HUDEP-2 (cell line): ENCODE measurements around the gene CA4.
"Not testable (repeated sequence)": the region's sequence is repeated elsewhere in the genome, so short reads cannot be mapped to it uniquely, and the experiment has no call there.

Experiments used
- DNase-seq, 76 experiments: peaks; one replicate each; lab custom pipeline; 2025; ENCODE audit not compliant: unreplicated experiment in 76 of 76; lab: John Stamatoyannopoulos, UW

Gene CA4

DNA sequence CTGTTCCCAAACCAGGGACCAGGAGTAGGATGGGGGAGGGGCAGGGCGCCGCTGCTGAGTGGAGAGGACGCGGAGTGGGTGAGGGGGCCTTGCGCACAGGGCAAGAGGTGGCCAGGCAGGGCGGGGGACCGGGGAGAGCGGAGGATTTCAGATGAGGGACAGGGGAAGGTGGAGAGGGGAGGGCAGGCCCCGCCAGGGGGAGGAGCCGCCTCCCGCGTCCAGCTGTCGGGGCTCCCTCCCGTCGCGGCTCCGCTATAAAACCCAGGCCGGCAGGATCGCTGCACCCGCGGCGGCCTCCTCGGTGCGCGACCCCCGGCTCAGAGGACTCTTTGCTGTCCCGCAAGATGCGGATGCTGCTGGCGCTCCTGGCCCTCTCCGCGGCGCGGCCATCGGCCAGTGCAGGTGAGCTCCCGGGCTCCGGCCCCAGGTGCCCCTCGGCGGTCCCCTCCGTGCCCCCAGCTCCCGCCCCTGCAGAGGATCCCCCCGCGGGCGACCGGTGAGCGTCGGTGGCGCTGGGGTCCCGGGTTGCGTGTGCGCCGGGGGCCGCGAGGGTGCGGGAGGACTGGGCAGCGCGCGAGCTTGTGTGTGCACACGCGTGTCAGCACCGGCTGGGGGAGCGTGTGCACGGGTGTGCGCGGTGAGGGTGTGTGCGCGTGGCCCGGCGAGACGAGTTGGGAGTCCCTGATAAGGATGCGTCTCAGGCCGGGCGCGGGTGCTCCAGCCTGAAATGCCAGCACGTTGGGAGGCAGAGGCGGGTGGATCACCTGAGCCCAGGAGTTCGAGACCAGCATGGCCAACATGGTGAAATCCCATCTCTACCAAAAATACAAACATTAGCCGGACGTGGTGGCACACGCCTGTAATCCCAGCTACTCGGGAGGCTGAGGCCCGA lies at the start of gene CA4:
CA4 (plus strand) TSS at position 283 of the 892 bp plus-strand sequence; CDS start at position 345, 62 bp downstream.
- peak in 5 of 76 experiments; percentile 4 to 30 (median 8) for DNase-seq

DNA sequence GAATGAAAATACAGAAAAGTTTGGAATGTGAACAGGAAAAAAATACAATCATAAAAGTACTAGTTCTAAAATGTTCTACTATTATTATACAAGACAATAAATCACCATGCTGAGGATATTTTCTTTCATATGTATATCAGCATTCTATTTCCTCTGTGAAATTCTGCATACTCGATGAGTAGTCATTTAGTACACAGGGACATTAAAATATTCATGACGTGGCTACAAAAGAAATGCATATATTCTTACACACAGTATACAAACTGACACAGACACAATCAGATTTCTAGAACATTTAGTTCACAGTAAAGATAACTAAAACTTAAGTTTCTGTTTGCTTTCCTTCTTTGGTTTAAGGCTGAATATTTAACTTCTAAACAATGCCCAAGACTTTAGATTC lies 49.2 kb upstream of the CA4 start:
- DNase-seq, result not testable (repeated sequence)

DNA sequence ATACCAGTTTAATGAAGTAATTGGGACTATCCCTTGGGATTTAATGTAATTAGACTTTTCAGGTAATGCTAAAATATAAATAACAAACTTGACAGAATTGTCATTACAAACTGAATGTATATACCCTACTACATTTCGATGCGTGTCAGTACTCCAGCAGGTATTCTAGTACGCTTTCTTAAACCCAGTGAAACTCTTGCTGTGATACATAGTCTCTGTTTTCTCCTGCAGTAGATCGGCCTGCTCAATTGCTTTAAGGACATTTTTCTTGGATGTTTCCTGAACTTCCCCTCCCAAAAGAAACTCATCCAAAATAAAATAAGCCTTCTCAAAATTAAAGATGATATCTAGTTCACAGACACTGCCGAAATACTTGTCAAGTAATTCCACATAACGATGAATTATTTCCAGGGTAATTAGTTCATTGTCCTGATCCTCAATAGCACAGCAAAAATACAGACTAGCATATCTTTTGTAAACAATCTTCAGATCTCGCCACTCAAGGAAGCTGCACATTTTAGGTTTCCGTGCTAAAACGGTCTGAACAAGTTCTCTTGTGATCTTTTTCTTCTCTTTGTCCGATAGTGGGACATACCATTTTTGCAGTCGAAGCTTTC lies 47.6 kb upstream of the CA4 start:
- DNase-seq, result not testable (repeated sequence)

DNA sequence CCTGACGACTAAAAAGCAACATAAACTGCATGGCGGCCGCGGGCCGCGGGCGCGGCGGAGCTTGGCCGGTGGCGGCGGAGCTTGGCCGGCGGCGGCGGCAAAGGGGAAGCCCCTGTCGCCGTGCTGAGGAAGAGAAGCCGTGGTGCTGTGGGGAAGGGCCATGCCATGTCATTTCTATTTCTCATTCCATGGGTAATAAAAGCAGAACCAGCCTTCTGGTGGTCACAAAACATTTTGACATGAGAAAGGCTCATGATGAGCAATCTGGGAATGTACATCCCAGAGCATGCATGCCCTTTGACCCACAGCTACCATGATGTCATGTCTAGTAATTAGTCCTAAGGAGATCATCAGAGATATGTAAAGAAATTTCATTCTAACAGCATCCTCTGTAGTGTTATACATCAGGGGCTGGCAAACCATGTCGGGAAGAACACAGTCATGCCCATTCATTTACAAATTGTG lies 47.1 kb upstream of the CA4 start:
- DNase-seq, result peak in 2 of 76 experiments; percentile 1 to 10

DNA sequence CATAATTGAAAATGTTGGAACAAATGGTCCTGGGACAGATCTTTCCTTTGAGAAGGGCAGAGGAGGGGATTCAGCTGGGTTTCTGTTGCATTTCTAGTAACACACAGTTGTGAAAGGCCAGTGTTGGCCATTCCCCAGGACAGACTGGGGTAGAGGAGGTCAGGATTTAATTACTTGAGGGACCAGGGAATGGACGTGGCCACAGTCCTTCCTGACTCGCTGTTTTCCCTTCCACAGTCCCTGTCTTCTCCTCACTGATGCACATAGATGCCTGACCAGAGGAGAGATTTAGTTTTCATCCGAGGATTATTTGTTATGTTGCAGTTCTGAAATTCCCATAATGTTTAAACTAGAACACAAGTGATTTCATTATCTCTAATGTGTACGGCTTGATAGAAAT lies 45.8 kb upstream of the CA4 start:
- DNase-seq, result no peak

DNA sequence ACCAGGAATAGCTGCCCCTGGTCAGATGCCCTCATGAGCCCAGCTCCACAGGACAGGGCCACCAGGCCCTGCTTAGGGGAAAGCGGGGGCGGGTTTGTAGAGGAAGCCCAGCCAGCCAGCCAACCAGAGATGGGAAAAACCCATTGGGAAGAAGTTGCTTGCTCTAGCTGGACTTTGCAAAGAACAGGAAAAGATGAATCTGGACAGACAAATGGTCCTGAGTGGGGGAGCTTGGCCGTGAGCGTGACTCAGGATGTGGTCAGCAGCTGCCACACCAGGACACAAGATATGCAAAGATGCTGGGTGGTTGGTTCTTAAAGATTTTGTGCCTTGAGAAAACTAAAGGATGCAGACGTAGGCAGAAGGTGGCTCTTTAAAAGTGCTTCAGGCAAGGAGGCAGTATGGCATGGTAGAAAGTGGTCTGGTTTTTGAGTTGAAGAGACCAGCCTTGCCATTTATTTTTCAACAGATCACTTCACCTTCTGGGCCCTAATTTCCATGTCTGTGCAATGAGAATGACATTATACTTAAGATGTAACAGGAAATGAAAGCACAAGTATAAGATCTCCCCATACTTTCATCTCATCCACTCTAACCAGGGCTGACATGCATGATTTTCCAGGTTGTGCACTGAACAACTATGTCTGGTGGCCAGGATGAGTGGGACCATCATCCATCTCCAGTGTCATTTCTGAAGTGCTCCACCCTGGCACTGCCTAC lies 43.3 kb upstream of the CA4 start:
- DNase-seq, result no peak

DNA sequence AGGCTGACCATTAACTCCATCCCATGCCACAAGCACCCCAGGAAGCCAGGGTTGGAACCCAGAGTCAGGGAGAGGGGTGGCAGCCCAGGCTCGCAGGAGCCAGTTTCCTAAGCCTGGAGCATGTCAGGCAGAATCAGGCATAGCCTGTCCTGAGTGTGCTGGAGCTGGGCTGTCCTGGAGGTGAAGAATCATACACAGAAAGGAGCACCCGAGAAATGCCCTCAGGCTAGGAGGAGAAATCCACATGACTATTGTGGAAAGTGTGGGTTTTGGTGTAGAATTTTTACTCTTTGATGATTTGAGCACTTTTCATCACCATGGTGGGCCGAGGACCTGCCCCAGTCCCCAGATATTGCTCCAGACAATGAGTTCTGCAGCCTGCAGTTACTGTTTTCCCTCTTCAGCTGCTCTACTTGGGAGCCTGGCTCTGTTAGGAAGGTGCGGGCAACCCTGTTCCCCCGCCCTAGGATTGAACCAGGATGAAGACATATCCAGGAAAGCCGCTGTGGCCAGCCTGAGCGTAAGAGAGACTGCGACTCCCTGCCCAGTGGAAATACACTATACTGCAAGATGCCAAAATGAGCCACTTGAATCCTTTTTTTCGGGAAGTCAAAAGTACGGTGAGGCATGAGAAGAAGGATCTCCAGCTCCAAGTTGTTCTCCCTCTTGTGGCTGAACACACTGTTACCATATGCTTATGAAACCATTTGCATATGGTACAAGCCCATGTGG lies 42.1 kb upstream of the CA4 start:
- no peak for DNase-seq

DNA sequence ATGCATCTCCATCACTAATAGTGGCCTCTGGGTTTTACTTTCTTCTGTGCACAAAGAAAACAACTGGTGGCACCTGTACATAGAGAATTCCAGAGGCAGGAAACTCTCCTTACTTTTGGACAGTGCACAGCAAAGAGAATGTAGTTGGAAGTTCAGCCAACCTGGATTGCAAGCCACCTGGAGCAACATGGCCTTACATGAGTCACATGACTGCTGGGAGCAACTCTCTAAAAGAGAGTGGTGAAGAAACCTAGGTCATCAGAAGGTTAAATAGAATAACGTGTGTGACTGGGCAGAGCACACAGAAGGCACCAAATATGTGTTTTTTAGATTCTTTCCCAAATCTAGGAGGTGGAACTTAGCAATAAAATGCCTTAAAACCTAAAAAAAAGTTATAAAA lies 41.5 kb upstream of the CA4 start:
- not testable (repeated sequence) for DNase-seq

DNA sequence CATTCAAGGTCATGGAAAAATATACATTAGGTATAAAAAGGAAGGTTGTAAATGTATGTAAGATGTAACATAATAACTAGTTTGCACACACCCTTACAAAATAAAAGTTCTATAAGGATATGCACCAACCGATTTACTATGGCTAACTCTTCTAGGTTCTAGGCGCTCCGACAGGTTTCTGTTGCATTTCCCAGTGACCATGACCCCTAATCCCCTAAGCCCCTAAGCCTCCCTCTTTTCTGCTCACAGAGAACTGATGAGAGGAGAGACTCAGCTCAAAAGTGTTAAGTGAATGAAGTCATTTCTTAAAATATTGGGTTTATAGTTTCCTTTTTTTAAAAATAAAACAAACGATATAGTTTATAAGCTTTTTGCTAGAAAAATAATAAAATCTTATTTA lies 41.1 kb upstream of the CA4 start:
- DNase-seq, result no peak

DNA sequence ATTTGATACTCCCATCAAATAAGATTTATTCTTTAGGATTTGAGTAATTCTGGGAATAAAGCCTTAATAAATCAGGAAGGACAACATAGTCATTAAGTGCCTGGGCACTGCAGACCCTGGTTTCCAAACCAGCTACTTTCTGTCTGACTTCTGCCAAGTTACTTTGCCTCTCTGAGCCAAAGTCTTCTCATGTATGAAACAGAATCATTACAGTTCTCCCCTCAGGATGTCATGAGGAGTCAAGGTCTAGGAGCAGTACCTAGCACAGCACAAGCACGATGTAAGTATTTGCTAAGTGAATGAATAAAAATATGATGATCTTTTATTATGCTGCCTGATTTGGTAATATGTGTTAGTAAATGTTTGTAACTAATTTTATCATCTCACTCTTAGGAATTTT lies 40.6 kb upstream of the CA4 start:
- DNase-seq, result no peak

DNA sequence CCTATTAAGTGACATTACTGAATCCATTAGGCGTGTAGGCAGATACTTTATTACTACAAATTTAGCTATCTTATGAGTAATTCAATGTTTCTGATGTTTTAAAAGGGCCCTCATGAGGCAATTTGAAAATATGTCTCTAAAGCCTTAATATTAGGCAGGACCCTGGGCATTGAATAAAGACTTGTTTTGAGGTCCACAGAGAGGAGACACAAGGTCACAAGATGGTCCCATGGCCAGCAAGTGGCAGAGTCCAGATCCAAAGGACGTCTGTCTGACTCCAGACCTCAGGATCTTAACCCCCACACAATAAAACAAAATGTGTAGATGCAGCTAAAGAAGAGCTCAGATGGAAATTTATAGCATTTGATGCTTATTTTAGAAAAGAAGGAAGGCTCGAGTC lies 39.2 kb upstream of the CA4 start:
- no peak for DNase-seq

DNA sequence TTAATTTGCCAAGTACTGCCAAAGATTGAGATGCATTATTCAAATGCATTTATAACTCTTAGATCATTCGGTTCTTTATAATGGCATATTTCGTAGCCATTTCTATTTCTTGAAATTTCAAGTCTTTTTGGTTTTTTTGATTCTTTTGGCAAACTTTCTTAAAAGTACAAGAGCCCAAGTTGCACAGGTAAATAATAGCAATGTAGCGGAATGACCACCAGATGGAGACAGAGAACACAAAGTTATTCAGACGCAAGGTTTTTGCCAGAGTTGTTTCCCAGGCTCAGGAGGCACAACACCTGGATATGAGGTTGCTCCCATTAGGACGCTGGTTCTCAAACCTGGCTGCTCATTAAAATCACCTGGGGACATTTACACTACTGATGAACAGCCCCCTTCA lies 38.1 kb upstream of the CA4 start:
- DNase-seq, result not testable (repeated sequence)

DNA sequence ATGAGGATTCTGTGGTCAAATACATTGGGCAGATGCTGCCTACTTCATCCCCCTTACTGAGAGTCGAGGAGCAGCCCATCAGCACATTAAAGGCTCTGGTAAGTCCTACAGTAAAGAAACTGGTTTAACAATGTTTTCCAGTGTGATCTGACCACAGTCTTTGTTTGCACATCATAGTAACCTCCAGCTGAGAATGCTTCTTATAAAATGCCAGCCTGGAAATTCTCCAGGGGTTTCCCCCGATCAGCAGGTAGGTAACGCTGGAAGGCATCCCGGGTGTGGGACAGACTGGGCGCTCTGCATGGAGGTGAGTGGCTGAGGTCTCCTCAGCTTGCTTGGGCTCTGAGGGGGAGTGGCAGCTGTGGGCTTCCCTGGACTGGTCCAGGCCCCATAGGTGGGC lies 34.4 kb upstream of the CA4 start:
- not testable (repeated sequence) for DNase-seq

DNA sequence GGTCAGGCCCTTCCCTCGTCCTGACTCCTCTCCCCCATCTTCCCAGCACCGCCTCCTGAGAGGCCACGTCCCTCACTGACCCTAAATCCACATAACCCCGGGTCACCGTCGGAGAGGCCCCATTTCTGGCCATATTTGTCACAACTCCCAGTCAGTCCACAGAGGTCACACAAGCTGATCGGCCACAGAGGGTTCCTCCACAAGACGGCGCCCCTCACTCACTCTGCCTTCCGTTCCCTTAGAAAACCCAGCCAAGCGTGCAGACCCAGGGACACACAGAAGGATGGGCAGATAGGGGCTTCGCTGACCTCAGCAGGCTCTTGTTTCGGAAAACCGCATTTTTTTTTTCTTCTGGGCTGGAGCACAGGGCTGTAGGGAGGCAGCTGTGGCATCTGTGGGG lies 33.6 kb upstream of the CA4 start:
- DNase-seq, result not testable (repeated sequence)

DNA sequence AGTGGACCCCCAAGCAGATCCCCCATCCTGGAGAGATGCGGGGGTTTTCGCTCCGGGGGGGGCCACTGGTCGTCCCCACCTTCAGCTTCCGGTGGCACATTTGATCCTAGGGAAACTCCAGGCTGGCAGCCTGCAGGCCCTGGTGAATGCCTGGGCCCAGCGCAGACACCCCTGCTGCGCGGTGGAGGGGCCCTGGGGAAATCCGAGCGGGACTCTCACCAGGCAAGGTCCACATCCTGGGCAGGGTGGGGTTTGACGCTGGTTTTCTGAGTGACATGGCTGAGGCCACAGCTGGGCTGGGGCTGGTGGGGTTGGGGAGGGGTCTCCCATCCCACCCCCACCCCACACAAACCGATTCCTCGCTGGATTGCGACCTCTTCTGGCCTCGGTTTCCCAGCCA lies 30.6 kb upstream of the CA4 start:
- not testable (repeated sequence) for DNase-seq

DNA sequence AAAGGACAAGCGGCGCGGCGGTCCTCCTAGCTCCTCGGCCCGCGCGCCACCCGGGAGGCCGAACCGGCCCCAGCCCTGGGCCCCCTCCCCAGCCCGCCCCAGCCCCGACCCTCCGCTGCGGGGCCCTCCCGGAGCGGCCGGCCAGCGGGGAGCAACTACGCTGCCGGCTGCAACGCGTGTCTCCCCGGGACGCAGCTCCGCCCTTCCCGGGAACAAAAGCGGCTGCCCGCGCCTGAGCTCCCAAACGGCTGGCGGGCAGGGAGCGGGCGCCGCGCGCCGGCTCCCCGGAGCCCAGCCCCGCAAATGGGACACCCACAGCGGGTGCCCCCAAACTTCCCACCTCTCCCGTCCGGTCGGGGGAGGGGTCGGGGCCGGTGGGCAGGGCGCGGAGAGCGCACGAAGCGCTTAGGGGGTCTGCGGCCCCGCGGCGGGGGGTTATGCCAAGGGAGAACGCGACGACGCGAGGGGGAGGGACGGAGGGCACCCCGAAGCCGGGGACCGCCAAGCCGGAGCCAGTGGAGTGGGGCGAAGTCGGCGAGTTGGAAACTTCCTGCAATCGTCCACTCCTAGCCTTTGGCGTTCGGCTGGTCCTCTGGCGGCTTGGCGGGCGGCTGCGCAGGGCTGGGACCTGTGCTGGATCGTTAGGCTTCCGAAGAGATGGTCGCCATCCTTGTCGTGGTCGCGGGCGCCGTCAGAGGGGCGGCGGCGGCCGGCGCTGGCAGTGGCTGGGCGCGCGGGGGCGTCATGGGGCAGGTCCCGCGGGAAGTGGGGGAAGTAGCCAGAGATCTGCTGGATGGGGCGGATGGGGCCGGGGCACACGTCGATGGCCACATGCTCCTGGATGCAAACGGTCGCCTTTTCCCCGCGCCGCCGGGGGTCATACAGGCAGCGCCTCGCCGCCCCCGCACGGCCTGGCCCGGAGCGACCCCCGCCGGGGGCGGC lies 29.7 kb upstream of the CA4 start:
- not testable (repeated sequence) for DNase-seq

DNA sequence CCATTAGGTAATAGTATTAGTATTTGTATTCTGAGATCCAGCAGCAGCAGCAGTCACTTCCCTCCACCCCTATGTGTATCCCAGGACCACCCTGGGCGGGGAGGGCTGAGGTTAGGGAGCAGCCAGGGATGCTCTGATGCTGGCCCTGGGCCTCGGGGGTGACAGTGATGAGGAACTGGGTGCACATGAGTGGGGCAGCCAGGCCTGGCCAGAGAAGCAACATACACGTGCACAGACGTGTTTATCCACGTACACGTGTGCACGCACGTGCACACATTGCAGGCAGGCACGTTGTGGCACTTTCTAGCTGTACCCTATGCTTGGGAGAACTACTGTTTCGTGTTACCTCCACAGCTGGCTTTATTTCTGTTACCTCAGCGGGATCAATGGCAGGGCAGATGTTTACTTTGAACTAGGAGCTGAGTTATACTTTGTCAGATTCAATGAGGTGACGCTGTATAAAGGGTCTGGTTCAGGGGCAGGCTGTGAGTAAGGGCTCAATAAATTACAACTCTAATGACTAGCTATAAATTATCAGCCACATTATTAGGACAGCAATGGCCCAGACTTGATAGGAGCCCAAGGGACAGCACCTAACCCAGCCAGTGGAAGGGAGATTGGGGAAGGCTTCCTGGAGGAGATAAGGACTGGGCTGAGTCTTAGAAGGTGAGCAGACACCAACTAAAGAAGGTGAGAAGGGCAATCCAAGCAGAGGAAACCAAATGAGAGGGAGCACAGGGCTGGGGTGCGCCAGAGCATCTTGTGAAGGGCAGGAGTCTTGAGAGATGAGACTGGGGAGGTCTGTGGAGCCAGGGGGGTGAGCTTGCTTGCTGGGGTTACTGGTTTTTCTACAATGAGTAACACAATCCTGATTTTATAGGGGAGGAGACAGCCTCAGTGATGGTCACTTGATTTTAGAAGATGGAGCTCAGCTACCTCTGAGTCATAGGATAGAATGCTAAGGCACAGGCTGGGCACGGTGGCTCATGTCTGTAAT lies 22.4 kb upstream of the CA4 start:
- no peak for DNase-seq

DNA sequence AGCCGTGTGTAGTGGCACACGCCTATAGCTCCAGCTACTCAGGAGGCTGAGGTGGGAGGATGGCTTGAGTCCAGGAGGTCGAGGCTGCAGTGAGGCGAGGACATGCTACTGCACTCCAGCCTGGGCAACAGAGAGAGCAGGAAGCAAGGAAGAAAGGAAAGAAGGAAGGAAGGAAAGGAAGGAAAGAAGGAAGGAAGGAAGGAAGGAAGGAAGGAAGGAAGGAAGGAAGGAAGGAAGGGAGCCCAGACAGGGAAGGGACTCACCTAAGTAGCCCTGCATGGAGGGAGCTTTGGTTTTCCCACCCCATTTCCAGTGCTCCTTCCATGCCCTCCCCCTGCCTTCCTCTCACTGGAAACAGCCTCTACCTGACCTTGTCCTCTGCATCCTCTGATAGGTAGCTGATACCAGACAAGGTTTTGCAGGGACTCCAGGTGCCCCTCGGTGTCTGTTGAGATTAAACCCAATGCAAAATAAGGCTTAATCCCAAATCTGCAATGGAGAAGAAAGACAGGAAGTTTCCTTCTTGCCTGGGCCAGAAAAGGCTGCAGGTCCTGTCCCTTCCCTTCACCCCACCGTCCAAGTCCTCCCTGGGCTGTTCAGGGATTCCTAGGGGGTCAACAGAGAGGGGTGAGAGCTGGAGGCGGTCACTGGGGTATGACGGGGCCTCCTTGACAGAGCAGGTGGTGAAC lies 21.5 kb upstream of the CA4 start:
- DNase-seq, result no peak
